ENCODE measurements around the gene ACSM4.

Gene ACSM4

DNA sequence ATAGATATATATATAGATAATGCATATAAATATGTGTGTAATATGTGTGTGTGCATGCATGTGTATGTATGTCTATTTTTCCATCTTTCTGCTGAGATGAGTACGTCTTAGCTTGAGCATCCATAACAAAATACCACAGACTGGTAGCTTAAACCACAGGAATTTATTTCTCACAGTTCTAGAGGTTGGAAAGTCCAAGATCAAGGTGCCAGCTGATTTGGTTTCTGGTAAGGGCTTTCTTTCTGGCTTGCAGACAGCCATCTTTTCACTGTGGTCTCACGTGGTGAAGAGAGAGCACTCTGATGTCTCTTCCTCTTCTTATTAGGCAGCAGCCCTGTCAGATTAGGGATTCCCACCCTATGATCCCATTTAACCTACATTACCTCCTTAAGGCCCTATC lies 47.3 kb downstream of the ACSM4 start:
- Histone ChIP-seq H3K9me3 (ENCODE audit: insufficient read depth, low read length) (no peaks in the 10 kb centered on the region), H3K4me2 (ENCODE audit: low read depth, low read length, poor library complexity, severe bottlenecking) (no peak overlapping the region), H4K20me1 (ENCODE audit: low read depth, low read length) (no peaks in the 10 kb centered on the region)

DNA sequence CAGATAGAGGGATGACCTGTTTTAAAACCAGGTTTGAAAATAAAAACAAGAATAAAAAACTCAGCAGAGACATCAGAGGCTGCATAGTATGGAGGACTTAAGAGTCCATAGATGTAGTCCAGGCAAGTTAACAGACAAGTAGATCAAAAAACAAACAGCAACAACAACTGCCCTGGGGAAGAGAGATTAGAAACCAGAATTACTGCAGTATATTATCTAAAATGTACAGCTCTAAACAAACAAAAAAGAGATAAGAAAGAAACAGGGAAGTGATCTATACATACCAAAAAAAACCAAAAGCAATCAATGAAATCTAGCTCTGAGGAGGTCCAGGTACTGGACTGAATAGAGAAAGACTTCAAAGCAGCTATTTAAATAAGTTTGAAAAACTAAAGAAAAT lies 48.8 kb downstream of the ACSM4 start:
- Histone ChIP-seq H3K9ac (ENCODE audit: low read length) (no peak overlapping the region), H3K4me2 (ENCODE audit: low read depth, low read length, poor library complexity, severe bottlenecking) (no peak overlapping the region), H4K20me1 (ENCODE audit: low read depth, low read length) (no peaks in the 10 kb centered on the region)

More for the DNA sequence above, 47.3 kb downstream of the ACSM4 start:
- Histone ChIP-seq H3K9ac (ENCODE audit: low read length) (no peak overlapping the region), H3K27ac (ENCODE audit: low read depth, low read length) (no peak overlapping the region), H3F3A (ENCODE audit: insufficient read depth) (no peaks in the 10 kb centered on the region), H2AFZ (ENCODE audit: low read depth, low read length, severe bottlenecking) (no peak overlapping the region), H3K9me2 (replicated peaks; ENCODE audit: insufficient read depth, low read length) (no peaks in the 10 kb centered on the region), H3K27me3 (ENCODE audit: low read length) (0 out of 2 replicates have a peak, but pooled peaks cover 4% of the 10 kb centered on the region), H3K36me3 (ENCODE audit: low read length) (no peaks in the 10 kb centered on the region), H3K4me3 (ENCODE audit: insufficient read depth, low read length, poor library complexity, severe bottlenecking) (no peak overlapping the region), H3K79me2 (ENCODE audit: insufficient read depth, low read length) (no peaks in the 10 kb centered on the region)
- TF ChIP-seq, protein P1, sequence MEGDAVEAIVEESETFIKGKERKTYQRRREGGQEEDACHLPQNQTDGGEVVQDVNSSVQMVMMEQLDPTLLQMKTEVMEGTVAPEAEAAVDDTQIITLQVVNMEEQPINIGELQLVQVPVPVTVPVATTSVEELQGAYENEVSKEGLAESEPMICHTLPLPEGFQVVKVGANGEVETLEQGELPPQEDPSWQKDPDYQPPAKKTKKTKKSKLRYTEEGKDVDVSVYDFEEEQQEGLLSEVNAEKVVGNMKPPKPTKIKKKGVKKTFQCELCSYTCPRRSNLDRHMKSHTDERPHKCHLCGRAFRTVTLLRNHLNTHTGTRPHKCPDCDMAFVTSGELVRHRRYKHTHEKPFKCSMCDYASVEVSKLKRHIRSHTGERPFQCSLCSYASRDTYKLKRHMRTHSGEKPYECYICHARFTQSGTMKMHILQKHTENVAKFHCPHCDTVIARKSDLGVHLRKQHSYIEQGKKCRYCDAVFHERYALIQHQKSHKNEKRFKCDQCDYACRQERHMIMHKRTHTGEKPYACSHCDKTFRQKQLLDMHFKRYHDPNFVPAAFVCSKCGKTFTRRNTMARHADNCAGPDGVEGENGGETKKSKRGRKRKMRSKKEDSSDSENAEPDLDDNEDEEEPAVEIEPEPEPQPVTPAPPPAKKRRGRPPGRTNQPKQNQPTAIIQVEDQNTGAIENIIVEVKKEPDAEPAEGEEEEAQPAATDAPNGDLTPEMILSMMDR (IDR thresholded peaks at IDR 0.05; ENCODE audit: insufficient read depth, low read length, poor library complexity, severe bottlenecking) = no peak
- TF ChIP-seq EZH2phosphoT487 (conservative IDR thresholded peaks at IDR 0.05; ENCODE audit: low read length) = no peak

DNA sequence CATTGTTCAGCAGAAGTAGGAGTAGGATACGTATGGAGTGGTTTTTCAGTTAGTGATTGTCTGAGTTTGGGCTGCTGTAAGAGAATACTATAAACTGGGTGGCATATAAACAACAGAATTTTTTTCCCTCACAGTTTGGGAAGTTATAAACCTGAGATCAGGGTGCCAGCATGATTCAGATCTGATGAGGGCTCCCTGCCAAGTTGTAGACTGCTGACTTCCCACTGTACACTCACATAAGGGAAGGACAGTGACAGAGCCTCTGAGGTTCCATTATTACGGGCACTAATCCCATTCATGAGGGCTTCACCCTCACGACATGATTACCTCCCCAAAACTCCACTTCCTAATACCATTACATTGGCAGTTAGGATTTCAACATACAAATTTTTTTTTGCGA lies 50.7 kb downstream of the ACSM4 start:
- Histone ChIP-seq H3K4me3 (ENCODE audit: insufficient read depth, low read length, poor library complexity, severe bottlenecking) (no peak overlapping the region), H3K79me2 (ENCODE audit: insufficient read depth, low read length) (no peaks in the 10 kb centered on the region), H3K9me3 (ENCODE audit: insufficient read depth, low read length) (no peaks in the 10 kb centered on the region), H3K36me3 (ENCODE audit: low read length) (no peaks in the 10 kb centered on the region), H3K9me2 (replicated peaks; ENCODE audit: insufficient read depth, low read length) (no peaks in the 10 kb centered on the region), H3K4me2 (ENCODE audit: low read depth, low read length, poor library complexity, severe bottlenecking) (no peak overlapping the region), H4K20me1 (ENCODE audit: low read depth, low read length) (no peaks in the 10 kb centered on the region), H3K27me3 (ENCODE audit: low read length) (0 out of 2 replicates have a peak, but pooled peaks cover 4% of the 10 kb centered on the region), H3K27ac (ENCODE audit: low read depth, low read length) (no peak overlapping the region), H3K9ac (ENCODE audit: low read length) (no peak overlapping the region), H2AFZ (ENCODE audit: low read depth, low read length, severe bottlenecking) (no peak overlapping the region), H3F3A (ENCODE audit: insufficient read depth) (no peaks in the 10 kb centered on the region)
- no peak for TF ChIP-seq EZH2phosphoT487 (conservative IDR thresholded peaks at IDR 0.05; ENCODE audit: low read length)
- TF ChIP-seq, protein P1 (IDR thresholded peaks at IDR 0.05; ENCODE audit: insufficient read depth, low read length, poor library complexity, severe bottlenecking) = no peak

More for the DNA sequence above, 48.8 kb downstream of the ACSM4 start:
- Histone ChIP-seq H3K9me3 (ENCODE audit: insufficient read depth, low read length) (no peaks in the 10 kb centered on the region), H3K27ac (ENCODE audit: low read depth, low read length) (no peak overlapping the region), H3K36me3 (ENCODE audit: low read length) (no peaks in the 10 kb centered on the region), H3K27me3 (ENCODE audit: low read length) (0 out of 2 replicates have a peak, but pooled peaks cover 4% of the 10 kb centered on the region), H3F3A (ENCODE audit: insufficient read depth) (no peaks in the 10 kb centered on the region), H3K4me3 (ENCODE audit: insufficient read depth, low read length, poor library complexity, severe bottlenecking) (no peak overlapping the region), H3K79me2 (ENCODE audit: insufficient read depth, low read length) (no peaks in the 10 kb centered on the region), H2AFZ (ENCODE audit: low read depth, low read length, severe bottlenecking) (no peak overlapping the region), H3K9me2 (replicated peaks; ENCODE audit: insufficient read depth, low read length) (no peaks in the 10 kb centered on the region)
- TF ChIP-seq, protein P1 (IDR thresholded peaks at IDR 0.05; ENCODE audit: insufficient read depth, low read length, poor library complexity, severe bottlenecking) = no peak
- TF ChIP-seq EZH2phosphoT487 (conservative IDR thresholded peaks at IDR 0.05; ENCODE audit: low read length) = no peak

Measured in SU-DHL-6 (cell line).